Stomach (tissue), 9 donors: ENCODE measurements around the gene POU3F1. TPM values are rescaled to one million over a fixed set of nuclear protein-coding genes. Genes with fewer than 3 reads are reported as not detected.

Experiments used
- DNase-seq, 2 donors: peaks; one replicate each; pipeline versions ENCODE4 v3.0.0 to v3.0.0-alpha.2; 2013 to 2019
- H3K27ac ChIP-seq, 5 donors: fragments of 200-600 bp in 4 of 5; sonication (generic) in 4 of 5; one replicate each; pipeline ENCODE4 v1.5.1; 2013 to 2019; ENCODE audit warnings: mild to moderate bottlenecking in 1 of 5, moderate library complexity in 1 of 5
- H3K27me3 ChIP-seq, 3 donors: fragments of 200-600 bp; sonication (generic); one replicate each; pipeline ENCODE4 v1.5.1; 2017 to 2019; ENCODE audit warnings: mixed run types in 1 of 3
- H3K36me3 ChIP-seq, 4 donors: fragments of 200-600 bp; sonication (generic); 1 replicate in 3 of 4; 2 replicates in 1 of 4; pipeline ENCODE4 v1.5.1; 2016 to 2019
- H3K4me1 ChIP-seq, 4 donors: fragments of 200-600 bp; sonication (generic); one replicate each; pipeline ENCODE4 v1.5.1; 2016 to 2019
- H3K4me3 ChIP-seq, 4 donors: fragments of 200-600 bp; sonication (generic) in 3 of 4; one replicate each; pipeline ENCODE4 v1.5.1; 2016 to 2019; ENCODE audit warnings: mild to moderate bottlenecking in 1 of 4
- H3K9me3 ChIP-seq, 4 donors: fragments of 200-600 bp; sonication (generic); one replicate each; pipeline ENCODE4 v1.5.1; 2016 to 2019
- CTCF ChIP-seq, 7 experiments: fragments of 450-650 bp in 4 of 7; fragments of 200-600 bp in 3 of 7; sonication (generic) in 3 of 7; IDR thresholded peaks; one replicate each; pipeline ENCODE4 v1.5.1; 2016 to 2019; ENCODE audit warnings: antibody characterized with exemption in 7 of 7, control low read depth in 2 of 7, mild to moderate bottlenecking in 1 of 7
- EP300 ChIP-seq: sonication (generic); formaldehyde crosslinking; IDR thresholded peaks from one replicate; pipeline ENCODE4 v1.6.1; 2017; ENCODE audit warnings: antibody characterized with exemption
- POLR2A ChIP-seq, 4 donors: fragments of 450-650 bp; IDR thresholded peaks; one replicate each; pipeline ENCODE4 v1.6.1; 2016; ENCODE audit warnings: antibody characterized with exemption in 4 of 4, control low read depth in 2 of 4, mild to moderate bottlenecking in 1 of 4, moderate library complexity in 1 of 4
- POLR2AphosphoS5 ChIP-seq, 3 donors: sonication (generic); formaldehyde crosslinking; IDR thresholded peaks; one replicate each; pipeline ENCODE4 v1.6.1; 2016; ENCODE audit warnings: antibody characterized with exemption in 3 of 3
- WGBS, 5 donors: extraction: QIAGEN DNeasy Blood & Tissue Kit in 3 of 5; methylation state at CpG; one replicate each; pipeline versions ENCODE4 v1.1.5 to v1.1.7; 2013 to 2018; 5-methylcytosine and 5-hydroxymethylcytosine counted together
- intact Hi-C: fragments of 100-400 bp; cut with DNase I; formaldehyde crosslinking; loops from one replicate; pipeline ENCODE4 v1.15.1; 2023; ENCODE audit warnings: low total_unique reads
- polyA plus RNA-seq, 3 donors: library from polyadenylated mRNA; stranded (reverse); fragments of 200-250 nt; gene quantifications; one replicate each; pipeline ENCODE4 v1.2.3, GENCODE V29; 2013
- total RNA-seq, 5 donors: library from RNA; depleted of rRNA; stranded (reverse); fragments of >200 nt; gene quantifications; one replicate each; pipeline versions ENCODE4 v1.1.0 to v1.2.3, GENCODE V29; 2014 to 2016
- donor health status: healthy with polysubstance abuse.
- donor health status: Bipolar disorder and iron deficiency.
- donor health status: healthy.

POU3F1 gene
- total and polyA plus RNA-seq, 8 donors = 0.20 TPM; not detected in 7

- Histone ChIP-seq H3K4me1 (no peaks in the 10 kb centered on the region), H3K9me3 (no peaks in the 10 kb centered on the region), H3K27ac (no peak overlapping the region), H3K36me3 (no peaks in the 10 kb centered on the region), H3K4me3 (no peak overlapping the region), H3K27me3 (peaks cover 0 to 60% (median 9%) of the 10 kb centered on the region in 3 donors)
- 41 to 60% (median 56%) methylated on average over 6 of the region's 6 CpGs for WGBS, 5 donors
- intact Hi-C loops = no loop called here
- TF ChIP-seq EP300 (no peak), CTCF (IDR thresholded peaks at IDR 0.05) (no peak), POLR2AphosphoS5 (IDR thresholded peaks at IDR 0.05) (no peak), POLR2A (IDR thresholded peaks at IDR 0.05) (no peak)
- no peak for DNase-seq
Observed at GRCh38 chr1:38088791-38089190, 42.2 kb upstream of the POU3F1 start.

- no peak overlapping the region for H3K27ac ChIP-seq
- TF ChIP-seq POLR2A (IDR thresholded peaks at IDR 0.05) (no peak), CTCF (IDR thresholded peaks at IDR 0.05) (no peak), EP300 (no peak), POLR2AphosphoS5 (IDR thresholded peaks at IDR 0.05) (no peak)
- H3K27me3 ChIP-seq = peaks cover 0 to 57% (median 9%) of the 10 kb centered on the region in 3 donors
- H3K4me3 ChIP-seq = no peak overlapping the region
- no peak for DNase-seq
- intact Hi-C loops = no loop called here
- no peaks in the 10 kb centered on the region for H3K36me3 ChIP-seq
- no peaks in the 10 kb centered on the region for H3K9me3 ChIP-seq
- 24 to 45% (median 28%) methylated on average over 6 of the region's 6 CpGs for WGBS, 5 donors
- no peaks in the 10 kb centered on the region for H3K4me1 ChIP-seq
Observed at GRCh38 chr1:38088366-38088765, 41.8 kb upstream of the POU3F1 start.

- no peak for TF ChIP-seq POLR2A (IDR thresholded peaks at IDR 0.05)
- TF ChIP-seq POLR2AphosphoS5 (IDR thresholded peaks at IDR 0.05) = no peak
- no peak for TF ChIP-seq EP300
- no peak for TF ChIP-seq CTCF (IDR thresholded peaks at IDR 0.05)
- H3K36me3 ChIP-seq = no peaks in the 10 kb centered on the region
- WGBS, 5 donors = 78 to 91% (median 84%) methylated on average over 9 of the region's 9 CpGs
- intact Hi-C loops = no loop called here
- H3K4me1 ChIP-seq = no peaks in the 10 kb centered on the region
- peaks cover 0 to 52% (median 7%) of the 10 kb centered on the region in 3 donors for H3K27me3 ChIP-seq
- no peak overlapping the region for H3K4me3 ChIP-seq
- DNase-seq = no peak
- no peaks in the 10 kb centered on the region for H3K9me3 ChIP-seq
- no peak overlapping the region for H3K27ac ChIP-seq
Observed at GRCh38 chr1:38087676-38088075, 41.1 kb upstream of the POU3F1 start.

GRCh38 chr1:38085666-38086330, 39.2 kb upstream of the POU3F1 start:
- TF ChIP-seq POLR2A (IDR thresholded peaks at IDR 0.05) (no peak), EP300 (no peak), CTCF (IDR thresholded peaks at IDR 0.05) (no peak), POLR2AphosphoS5 (IDR thresholded peaks at IDR 0.05) (no peak)
- 46 to 67% (median 62%) methylated on average over 6 to 12 of the region's 12 CpGs for WGBS, 5 donors
- intact Hi-C loops = no loop called here
- Histone ChIP-seq H3K9me3 (no peaks in the 10 kb centered on the region), H3K27ac (no peak overlapping the region), H3K4me1 (no peaks in the 10 kb centered on the region), H3K36me3 (no peaks in the 10 kb centered on the region), H3K27me3 (peaks cover 0 to 38% (median 0%) of the 10 kb centered on the region in 3 donors), H3K4me3 (no peak overlapping the region)
- DNase-seq = no peak
